ENCODE measurements around the gene GID8. TPM values are rescaled to one million over a fixed set of nuclear protein-coding genes. Genes with fewer than 3 reads are reported as not detected.

Gene GID8
- total and polyA plus RNA-seq, 2 of the 13 experiments (the other 11 are each of a cell fraction or from before 2014, with no cell fraction given): 39.6 to 59.8 TPM

- peak; percentile 75; the same call in 1 of the 2 replicates for TF ChIP-seq DMTF1 (CRISPR knock-in tag; IDR thresholded peaks at IDR 0.05)
- peak; percentile 97 for TF ChIP-seq TFE3 (CRISPR knock-in tag; IDR thresholded peaks at IDR 0.05)
- TF ChIP-seq NFYB (CRISPR knock-in tag; IDR thresholded peaks at IDR 0.05): no peak; the same call in none of the 2 replicates
- 0 out of 2 replicates have a peak, but pooled peaks have one; percentile 46 for TF ChIP-seq NCOA5 (CRISPR knock-in tag; IDR thresholded peaks at IDR 0.05)
- 0 out of 2 replicates have a peak, but pooled peaks have one; percentile 40 for TF ChIP-seq DNMT1 (CRISPR knock-in tag; IDR thresholded peaks at IDR 0.05)
- peak; percentile 99 for TF ChIP-seq ZNF724P (CRISPR knock-in tag; IDR thresholded peaks at IDR 0.05; ENCODE audit: borderline replicate concordance)
- peak; percentile 89; the same call in 1 of the 2 replicates for TF ChIP-seq ZNF766 (CRISPR knock-in tag; IDR thresholded peaks at IDR 0.05; ENCODE audit: borderline replicate concordance)
- TF ChIP-seq TOPORS (CRISPR knock-in tag; IDR thresholded peaks at IDR 0.05): no peak
- peak; percentile 63; the same call in 1 of the 2 replicates for TF ChIP-seq CC2D1A (CRISPR knock-in tag; IDR thresholded peaks at IDR 0.05)
- TF ChIP-seq AHDC1 (CRISPR knock-in tag; IDR thresholded peaks at IDR 0.05; ENCODE audit: borderline replicate concordance): peak; percentile 90
- peak; percentile 99 for TF ChIP-seq ZNF580 (CRISPR knock-in tag; IDR thresholded peaks at IDR 0.05; ENCODE audit: borderline replicate concordance, low read depth)
- no peak; the same call in 1 of the 2 replicates for TF ChIP-seq RFX3 (CRISPR knock-in tag; IDR thresholded peaks at IDR 0.05)
- TF ChIP-seq IKZF1 (IDR thresholded peaks at IDR 0.05): no peak
- TF ChIP-seq ARNT2 (CRISPR knock-in tag; IDR thresholded peaks at IDR 0.05; ENCODE audit: low read depth): peak; percentile 99
Measured at GRCh38 chr20:62953839-62954703, 16.1 kb downstream of the GID8 start (continued).
